Measurements from ENCODE around the gene GPS1.

DNA sequence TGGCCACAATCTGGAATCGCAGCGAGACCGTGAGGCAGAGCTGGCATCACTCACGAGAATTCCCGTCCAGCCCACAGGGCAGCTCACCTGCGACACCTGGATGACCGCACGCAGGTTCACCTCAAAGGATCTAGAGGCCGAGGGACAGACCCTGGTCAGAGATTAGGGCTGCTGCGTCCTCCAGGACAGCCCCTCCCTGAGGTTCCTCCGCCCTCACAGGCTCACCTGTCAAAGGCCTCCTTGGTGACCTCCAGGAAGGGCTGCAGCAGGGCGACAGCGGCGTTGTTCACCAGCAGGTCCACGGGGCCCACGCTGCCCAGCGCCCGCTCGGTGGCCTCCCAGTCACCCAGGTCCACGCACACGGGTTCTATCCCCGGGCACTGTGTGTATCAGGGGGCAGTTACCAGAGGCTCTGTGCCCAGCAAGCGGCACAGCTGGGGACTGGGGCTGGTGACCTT lies 15.0 kb upstream of the GPS1 start:
- no peak for TF ChIP-seq SREBF2 (CRISPR knock-in tag; IDR thresholded peaks at IDR 0.05)
- TF ChIP-seq, protein P1, sequence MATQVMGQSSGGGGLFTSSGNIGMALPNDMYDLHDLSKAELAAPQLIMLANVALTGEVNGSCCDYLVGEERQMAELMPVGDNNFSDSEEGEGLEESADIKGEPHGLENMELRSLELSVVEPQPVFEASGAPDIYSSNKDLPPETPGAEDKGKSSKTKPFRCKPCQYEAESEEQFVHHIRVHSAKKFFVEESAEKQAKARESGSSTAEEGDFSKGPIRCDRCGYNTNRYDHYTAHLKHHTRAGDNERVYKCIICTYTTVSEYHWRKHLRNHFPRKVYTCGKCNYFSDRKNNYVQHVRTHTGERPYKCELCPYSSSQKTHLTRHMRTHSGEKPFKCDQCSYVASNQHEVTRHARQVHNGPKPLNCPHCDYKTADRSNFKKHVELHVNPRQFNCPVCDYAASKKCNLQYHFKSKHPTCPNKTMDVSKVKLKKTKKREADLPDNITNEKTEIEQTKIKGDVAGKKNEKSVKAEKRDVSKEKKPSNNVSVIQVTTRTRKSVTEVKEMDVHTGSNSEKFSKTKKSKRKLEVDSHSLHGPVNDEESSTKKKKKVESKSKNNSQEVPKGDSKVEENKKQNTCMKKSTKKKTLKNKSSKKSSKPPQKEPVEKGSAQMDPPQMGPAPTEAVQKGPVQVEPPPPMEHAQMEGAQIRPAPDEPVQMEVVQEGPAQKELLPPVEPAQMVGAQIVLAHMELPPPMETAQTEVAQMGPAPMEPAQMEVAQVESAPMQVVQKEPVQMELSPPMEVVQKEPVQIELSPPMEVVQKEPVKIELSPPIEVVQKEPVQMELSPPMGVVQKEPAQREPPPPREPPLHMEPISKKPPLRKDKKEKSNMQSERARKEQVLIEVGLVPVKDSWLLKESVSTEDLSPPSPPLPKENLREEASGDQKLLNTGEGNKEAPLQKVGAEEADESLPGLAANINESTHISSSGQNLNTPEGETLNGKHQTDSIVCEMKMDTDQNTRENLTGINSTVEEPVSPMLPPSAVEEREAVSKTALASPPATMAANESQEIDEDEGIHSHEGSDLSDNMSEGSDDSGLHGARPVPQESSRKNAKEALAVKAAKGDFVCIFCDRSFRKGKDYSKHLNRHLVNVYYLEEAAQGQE (IDR thresholded peaks at IDR 0.05; ENCODE audit: borderline replicate concordance): no peak
- TF ChIP-seq, protein P1 (CRISPR knock-in tag; IDR thresholded peaks at IDR 0.05; ENCODE audit: low read depth): no peak

All from K562 (cell line).